UCSD-AML1 (cell line): Measurements from ENCODE around the gene LRRC9.
"Not testable (repeated sequence)": the region's sequence is repeated elsewhere in the genome, so short reads cannot be mapped to it uniquely, and the experiment has no call there.

Experiments
- DNase-seq: peaks from one replicate; lab custom pipeline; 2025; ENCODE audit not compliant: unreplicated experiment; lab: John Stamatoyannopoulos, UW

Gene LRRC9

DNA sequence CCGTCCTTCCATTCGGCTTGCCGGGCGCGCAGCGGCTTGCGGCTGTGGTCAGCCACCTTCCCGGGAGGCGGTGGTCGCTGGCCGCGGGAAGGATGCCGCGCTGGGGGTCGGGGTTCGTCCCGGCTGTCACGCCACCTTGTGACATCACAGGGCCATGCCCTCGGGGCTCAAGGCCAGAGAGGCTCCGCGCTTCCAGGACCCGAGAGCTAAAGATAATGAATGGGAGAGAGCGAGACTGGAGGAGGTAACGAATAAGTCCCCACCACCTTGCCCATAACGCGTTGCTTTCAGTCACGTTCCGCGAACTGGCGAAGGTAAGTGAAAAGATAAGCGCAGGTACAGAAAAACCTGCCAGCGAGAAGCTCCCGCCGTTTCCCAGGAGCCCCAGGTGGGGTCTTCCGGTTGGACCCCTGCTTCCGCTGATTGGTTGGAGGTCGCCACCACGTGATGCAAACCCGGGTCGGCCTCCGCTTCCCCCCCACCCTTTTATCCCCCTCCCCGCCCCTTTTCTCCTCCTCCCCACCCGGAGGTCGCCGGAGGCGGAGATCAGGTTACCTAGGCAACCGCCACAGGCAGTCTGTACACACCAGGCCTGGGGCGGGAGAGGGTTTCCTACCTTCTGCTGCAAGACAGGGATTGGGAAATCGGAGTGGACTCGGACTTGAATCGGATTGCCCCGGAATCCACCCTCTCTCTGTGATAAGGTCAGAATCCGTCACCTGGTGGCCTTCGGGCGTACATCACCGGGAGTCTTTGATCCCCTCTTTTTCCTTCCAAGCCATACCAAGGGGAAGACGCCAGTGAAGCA lies at the start of gene LRRC9:
LRRC9 (plus strand) TSS at position 575 of the 808 bp plus-strand sequence.
- DNase-seq, result no peak

DNA sequence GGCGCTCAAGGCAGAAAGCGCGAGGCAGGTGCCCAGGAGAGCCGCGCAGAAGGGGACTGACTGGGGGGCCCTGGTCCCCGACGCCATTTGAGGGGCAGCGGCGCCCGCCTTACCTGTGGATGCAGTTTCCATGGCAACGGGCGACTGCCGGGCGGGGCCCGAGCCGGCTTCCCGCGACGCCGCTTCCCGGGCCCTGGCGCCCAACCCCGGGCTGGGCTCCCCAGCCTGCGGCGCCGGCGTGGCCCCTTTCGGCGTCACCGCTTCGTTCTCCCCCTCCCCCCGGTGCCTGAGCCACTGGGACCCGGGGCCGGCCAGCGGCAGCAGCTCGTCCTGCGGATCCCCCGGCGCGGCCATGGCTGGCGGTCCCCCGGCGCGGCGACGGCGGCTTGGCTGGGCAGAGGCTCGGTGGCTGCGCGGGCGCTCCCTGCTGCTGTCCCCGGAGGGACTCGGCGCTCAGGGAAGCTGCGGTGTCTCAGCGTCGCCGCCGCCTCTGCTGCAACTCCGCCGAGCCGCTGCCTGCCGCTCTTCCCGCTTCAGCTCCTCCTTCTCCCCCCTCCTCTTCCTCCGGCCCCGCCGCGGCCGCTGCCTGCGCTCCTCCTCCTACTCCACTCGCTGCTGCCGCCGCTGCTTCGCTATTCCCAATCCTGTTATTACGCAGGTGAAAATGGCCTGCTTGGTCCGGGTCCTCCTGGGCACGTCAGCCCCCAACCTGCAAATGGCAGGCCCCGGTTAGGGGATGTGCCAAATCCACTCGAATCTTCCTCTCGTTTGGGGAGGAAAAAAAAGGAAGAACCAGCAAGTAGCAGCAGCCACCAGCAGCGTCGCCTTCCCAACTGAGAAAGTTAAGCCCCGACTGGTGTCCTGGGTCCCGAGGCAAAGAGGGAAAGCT lies 49.4 kb upstream of the LRRC9 start, which contains the start of gene RTN1:
RTN1 (minus strand) TSS at position 500 of the 889 bp plus-strand sequence; CDS start at position 354, 146 bp downstream.
- peak; percentile 61 for DNase-seq

DNA sequence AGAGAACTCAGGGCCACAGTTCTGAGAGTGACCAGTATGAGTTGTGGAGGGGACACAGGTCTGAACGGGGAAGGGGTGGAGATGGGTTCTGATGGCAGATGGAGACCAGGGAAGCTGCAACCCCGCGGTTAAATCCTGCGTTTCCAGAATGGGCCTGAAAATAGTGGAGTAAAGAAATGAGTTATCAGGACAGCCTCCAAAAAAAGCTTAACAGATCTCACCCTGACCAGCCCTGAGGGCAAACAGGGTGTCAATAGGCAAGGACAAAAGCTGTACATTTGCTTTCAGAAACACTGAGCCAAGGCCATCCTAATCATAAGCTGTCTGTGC lies 48.8 kb upstream of the LRRC9 start:
- no peak for DNase-seq

DNA sequence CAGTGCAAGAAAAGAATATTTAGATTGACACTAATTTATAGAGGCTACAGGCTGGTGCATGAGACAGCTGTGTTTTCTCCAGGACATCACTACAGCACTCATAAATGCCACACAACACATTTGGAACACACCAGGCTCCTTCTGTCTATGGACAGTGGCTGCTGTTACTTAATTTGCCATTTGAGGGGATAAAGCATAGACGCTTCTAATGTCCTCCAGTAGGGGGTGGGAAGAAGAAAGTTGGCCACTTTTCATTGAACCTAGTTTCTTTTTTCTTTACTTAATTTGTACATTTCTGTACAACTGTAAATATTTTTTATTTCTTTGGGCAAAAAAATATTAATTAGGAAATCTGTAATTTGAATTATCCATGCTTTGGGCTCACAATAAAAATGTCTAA lies 37.0 kb upstream of the LRRC9 start:
- DNase-seq, result no peak

DNA sequence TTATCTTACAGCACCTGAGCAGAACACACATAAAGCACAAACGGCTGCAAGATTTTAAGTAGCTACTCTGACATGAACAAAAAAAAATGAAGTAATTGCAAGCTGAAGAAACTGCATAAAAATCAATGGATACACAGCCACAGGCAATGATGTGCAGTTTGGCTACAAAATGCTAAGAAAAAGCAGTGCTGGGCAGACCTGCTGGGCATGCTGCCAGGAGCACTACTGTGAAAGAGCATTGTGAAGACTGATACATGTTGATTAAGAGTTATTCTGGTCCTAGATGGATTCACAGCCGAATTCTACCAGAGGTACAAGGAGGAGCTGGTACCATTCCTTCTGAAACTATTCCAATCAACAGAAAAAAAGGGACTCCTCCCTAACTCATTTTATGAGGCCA lies 29.3 kb upstream of the LRRC9 start:
- no peak for DNase-seq

DNA sequence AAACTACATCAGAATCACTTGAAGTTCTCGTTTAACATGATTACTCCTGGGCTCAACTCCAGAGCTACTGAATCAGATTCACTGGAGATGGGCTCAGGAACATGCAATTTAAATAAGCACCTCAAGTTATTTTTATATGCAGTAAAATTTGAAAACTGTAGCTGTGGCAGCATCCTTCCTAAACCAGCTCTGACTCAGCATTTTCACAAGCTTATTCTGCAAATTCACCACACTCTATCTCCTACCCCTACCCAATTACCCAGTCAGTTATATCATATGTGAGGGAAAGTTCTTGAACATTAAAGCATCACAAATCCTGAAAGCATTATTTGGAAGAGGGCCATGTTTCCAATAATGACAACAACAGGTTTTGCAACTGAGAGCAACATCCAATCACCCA lies 24.2 kb upstream of the LRRC9 start:
- no peak for DNase-seq

DNA sequence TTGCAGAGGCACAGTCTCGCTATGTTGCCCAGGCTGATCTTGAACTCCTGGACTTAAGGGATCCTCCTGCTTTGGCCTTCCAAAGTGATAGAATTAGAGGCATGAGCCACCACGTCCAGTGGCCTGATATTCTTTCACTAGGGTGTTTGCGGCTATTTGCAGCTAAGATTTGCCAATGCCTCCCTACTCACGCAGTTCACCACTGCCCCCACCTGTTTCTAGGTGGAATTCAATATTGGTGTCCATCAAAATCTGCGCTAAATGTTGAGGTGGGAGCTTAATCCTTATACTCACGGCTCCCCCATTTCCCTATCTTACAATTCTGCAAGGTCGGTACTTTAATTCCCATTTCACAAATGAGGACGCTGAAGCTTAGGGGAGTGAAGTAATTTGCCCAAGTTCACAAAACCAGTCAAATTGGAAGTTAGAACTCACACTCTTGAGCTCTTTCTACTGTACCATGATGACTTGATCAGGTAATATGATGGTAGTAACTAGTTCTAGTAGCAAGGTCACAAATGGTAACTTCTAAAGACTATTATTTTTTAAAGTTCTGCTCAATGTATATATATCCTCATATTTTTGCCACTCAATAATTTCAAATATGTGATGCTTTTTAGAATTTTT lies 22.1 kb upstream of the LRRC9 start:
- DNase-seq, result no peak

DNA sequence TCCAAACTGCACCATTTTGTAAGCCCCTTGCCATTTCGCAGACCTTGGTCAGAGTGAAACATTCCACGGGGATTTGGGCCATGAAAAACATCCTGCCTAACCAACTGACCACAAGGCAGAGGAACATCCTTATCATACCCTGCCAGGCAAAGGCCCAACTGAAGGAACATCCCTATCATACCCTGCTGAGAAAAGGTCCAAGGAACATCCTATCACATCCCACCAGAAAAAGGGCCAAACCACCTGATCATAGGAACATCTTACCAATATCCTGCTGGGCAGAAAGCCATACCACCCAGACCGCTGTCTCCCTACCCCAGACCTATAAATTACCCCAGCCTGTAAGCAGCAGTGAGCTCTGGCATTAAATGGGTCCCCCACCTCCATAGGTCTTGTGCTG lies 19.4 kb upstream of the LRRC9 start:
- DNase-seq, result no peak

DNA sequence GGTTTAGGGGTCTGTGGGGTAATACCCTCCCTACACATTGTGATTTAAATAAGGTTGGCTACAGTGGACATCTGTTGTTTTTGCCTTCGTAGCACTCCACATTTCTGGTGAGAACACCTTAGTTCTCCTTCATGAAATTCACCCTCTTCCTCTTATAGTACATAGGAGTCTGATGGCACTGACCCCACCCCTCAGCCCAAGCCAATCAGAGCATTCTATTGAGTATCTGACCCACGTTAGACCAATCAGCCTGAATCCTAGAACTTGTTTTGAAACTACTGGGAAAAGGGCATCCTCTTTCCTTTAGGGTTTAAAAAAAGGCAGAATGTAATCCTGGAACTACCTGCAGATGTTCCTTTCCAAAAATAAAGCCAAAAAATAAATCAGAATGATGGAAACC lies 15.8 kb upstream of the LRRC9 start:
- no peak for DNase-seq

DNA sequence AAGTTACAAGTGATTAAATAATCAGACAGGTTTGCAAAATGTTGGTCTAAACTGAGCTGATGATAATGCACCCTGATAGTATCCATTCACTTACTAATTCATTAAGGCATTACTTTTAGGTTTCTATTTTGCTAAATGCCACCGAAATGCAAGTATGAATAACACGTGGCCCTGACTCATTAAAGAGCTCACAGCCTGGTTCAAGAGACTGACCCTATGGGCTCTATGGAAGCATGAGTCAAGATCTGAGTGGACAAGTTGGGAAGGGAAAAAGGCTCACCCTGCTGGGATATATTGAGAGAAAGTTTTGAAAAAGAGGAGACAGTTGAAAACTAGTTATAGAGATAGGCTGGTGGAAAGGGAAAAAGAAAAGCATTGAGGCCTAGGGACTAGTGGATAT lies 14.8 kb upstream of the LRRC9 start:
- no peak for DNase-seq

DNA sequence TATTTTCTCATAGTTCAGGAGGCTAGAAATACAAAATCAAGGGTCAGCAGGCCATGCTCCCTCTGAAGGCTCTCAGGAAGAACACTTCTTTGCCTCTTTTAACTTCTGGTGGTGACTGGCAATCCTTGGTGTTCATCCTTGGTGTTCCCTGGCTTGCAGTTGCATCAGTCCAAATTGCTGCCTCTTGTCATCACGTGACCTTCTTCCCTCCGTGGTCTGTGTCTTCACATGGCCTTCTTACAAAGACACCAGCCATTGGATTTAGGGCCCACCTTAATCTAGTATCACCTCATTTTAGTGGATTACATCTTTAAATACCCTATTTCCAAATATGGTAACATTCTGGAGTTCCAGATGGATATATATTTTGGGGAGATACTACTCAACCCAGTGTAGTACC lies 7.5 kb upstream of the LRRC9 start:
- no peak for DNase-seq

DNA sequence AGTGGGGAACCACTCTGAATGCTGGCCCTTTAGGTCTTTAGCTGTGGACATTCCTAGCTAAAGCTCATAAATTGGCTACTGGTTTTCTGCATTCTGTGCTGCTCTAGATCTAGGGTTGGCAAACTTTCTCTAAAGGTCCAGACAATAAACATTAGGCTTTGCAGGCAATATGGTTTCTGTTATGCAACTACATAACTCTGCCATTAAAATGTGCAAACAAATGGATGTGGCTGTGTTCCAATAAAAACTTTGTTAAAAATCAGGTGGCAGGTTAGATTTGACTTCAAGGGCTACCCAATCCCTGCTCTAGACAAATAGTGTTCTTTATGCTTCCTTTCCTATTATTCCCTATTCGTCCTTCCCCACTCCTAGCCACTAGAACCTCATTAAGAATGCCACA lies 6.8 kb upstream of the LRRC9 start:
- no peak for DNase-seq

DNA sequence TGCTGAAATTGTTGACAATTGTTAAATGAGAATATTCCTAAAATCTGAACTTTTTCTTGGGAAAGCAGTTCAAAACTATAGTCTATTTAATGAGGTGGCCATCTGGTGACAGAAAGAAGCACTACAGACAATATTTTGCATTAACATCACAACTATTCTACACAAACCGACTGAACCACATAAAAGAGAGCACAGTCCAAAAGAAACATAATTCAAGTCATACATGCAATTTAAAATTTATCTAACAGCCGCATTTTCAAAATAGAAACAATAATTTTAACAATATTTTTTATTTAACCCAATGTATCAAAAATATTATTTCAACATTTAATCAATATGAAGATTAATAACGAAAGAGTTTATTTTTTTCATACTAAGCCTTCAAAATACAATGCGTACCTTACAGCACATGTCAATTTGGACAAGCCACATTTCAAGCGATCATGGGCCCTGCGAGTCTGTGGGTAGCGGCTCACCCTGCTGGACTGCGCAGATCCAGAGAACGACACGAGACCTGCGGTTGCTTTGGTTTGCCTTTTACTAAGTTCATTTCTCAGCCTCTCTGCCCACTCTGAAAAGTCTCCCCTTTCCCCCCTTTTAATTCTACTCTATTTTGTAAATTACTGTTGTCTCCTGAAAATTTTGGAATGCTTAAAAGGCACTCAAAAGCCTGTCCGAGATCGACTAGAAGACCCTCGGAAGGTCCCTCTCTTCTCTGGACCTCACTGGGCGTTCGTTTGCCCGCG lies 947 bp upstream of the LRRC9 start:
- DNase-seq, result no peak

DNA sequence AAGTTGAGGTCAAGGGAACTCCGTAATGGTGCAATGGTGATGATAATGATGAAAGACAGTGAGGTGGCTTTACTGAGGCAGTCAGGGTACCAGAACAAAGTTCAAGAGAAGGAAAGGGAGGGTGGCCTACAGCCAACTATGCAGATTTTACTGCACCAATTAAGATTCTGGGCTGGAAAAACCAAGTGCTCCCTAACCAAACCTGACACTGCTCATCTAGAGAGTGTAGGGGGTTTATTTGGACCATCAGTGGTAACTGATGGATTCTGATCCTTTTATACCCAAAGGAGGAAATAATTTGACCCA lies 387 bp downstream of the LRRC9 start:
- DNase-seq, result no peak

DNA sequence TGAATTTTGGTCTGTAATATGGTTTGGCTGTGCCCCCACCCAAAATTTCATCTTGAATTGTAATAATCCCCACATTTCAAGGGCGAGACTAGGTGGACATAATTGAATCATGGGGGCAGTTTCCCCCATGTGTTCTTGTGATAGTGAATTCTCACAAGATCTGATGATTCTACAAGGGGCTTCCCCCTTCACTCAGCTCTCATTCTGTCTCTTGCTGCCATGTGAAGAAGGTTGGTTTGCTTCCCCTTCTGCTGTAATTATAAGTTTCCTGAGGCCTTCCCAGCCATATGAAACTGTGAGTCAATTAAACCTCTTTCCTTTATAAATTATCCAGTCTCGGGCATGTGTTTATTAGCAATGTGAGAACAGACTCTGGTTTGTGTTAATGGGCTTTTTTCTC lies 5.9 kb downstream of the LRRC9 start:
- DNase-seq, result no peak

DNA sequence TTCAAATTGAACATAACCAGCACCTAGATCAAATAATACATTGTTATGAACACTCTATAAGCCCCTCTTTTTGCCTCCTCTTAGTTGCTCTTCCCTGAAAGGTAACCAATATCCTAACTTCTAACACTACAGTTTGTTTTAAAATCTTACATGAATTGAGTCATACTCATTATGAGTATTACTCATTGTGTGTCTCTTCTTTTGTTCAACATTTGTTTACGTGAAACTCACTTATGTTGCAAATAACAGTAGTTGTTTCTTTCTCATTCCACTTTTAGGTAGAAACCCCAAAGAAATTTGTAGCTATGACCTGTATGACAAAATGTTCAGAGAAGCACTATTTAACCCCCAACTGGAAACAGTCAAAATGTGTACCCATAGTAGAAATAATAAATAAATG lies 6.6 kb downstream of the LRRC9 start:
- DNase-seq, result no peak

DNA sequence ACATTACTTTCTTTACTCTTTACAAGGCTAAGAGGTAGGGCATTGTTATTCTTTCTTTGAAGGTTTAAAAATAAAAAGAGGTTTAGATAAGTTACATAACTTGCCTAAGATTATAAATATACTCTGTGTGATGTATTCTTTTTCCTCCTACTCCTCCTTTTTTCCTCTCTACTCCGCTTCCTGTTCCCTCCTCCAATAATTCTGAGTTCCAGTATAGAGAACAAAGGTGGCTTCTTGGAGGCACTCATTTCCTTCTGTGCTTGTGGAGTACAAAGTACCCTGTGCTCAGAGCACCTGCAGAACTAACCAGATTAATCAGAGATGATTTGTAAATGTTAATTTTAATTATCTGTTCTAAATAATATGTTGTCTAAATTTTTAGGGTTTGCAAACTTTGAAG lies 11.3 kb downstream of the LRRC9 start:
- no peak for DNase-seq

DNA sequence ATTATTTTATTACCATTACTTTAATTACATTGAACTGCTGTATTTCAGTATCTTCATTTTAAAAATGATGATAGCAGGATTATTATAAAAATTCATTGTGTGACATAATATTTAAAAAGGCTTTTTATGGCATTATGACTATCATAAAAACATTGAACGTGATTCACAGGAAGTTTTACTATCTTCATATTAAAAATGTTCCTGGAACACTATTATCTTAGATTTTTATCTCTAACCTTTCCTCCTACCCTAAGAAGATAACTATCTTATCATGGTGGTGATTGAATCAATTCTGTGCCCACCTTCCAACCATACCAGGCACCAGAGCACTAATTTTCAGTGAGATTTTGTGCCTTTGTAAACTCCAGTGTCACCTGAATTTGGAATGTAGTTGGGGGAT lies 16.2 kb downstream of the LRRC9 start:
- no peak for DNase-seq

DNA sequence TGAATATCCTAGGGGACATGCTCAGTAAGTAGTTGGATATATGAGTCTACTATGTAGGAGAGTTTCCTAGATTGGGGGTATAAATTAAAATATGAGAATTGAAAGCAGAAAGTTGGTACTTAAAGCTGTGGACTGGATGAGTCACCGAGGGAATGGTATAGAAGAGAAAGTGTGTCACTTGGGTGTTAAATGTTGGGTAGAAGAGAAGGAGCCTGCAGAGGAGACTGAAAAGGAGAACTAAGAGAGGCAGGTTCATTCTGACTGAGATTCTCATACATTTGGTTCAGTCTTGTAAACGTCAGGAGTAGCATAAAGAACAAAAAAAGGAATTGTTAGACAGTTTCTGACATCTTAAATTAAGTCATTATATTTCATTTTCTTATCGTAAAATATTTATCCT lies 19.9 kb downstream of the LRRC9 start:
- DNase-seq, result no peak

DNA sequence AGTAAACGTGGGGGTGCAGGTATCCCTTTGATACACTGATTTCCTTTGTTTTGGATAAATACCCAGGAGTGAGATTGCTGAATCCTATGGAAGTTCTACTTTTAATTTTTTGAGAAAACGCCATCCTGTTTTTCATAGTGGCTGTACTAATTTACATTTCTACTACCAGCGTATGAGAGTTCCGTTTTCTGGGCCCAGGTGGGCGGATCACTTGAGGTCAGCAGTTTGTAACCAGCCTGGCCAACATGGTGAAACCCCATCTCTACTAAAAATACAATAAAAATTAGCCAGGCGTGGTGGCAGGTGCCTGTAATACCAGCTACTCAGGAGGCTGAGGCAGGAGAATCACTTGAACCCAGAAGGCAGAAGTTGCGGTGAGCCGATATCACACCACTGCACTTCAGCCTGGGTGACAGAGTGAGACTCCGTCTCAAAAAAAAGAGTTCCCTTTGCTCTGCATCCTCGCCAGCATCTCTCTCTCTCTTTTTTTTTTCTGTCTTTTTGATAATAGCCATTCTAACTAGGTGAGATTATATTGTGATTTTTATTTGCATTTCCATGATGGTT lies 22.4 kb downstream of the LRRC9 start:
- not testable (repeated sequence) for DNase-seq

DNA sequence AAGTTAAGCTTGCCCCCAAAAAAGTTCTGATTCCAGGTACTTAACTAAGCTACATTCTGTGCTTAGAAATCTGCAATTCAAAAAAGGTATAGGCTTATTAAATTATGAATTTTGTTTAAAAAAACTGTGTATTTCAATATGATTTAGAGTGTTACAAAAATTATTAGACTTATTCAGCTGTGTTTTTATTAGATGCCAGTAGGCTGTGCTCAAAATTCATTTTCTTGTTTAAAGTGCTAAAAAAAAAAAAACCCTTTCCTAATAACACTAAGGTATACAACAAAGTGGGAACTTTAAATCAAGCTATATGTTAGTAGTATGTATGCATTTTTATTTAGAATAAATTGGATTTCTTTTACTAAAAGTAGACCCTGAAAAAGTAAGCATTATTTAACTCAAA lies 25.0 kb downstream of the LRRC9 start:
- DNase-seq, result no peak
